ENCODE data around the gene NCOA1.

- TF ChIP-seq CTCF (IDR thresholded peaks at IDR 0.05; ENCODE audit: low read length) (no peak), EZH2 (IDR thresholded peaks at IDR 0.05; ENCODE audit: borderline replicate concordance, low read length) (no peak)
Measured at GRCh38 chr2:24644032-24644431, 153.0 kb downstream of the NCOA1 start.
